ENCODE results near the gene KLHDC7A.

KLHDC7A gene

DNA sequence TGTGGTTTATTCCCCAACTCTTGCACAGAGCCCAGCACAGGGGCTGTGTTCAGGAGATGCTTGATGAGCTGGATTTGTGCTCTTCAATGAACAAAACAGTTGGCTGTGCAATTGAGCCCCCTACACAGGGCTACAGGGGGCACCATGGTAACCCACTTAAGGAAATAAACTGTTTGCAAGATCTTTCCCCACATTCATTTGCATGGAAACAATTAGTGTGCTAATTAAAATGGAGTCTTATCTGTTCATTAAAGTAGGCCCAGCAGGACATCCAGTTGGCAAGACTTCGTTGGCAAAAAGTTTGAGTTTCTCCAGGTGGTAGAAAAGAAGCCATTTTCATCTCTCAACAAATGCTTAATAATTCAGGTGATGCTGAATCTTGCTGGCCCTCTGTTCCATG is 15.3 kb downstream of the KLHDC7A start:
- in situ Hi-C loops (cut with MboI; ENCODE audit: low pct_unique_long_range_greater_than_20kb, low sequenced_read_pairs): no loop called here
- no peak for DNase-seq

DNA sequence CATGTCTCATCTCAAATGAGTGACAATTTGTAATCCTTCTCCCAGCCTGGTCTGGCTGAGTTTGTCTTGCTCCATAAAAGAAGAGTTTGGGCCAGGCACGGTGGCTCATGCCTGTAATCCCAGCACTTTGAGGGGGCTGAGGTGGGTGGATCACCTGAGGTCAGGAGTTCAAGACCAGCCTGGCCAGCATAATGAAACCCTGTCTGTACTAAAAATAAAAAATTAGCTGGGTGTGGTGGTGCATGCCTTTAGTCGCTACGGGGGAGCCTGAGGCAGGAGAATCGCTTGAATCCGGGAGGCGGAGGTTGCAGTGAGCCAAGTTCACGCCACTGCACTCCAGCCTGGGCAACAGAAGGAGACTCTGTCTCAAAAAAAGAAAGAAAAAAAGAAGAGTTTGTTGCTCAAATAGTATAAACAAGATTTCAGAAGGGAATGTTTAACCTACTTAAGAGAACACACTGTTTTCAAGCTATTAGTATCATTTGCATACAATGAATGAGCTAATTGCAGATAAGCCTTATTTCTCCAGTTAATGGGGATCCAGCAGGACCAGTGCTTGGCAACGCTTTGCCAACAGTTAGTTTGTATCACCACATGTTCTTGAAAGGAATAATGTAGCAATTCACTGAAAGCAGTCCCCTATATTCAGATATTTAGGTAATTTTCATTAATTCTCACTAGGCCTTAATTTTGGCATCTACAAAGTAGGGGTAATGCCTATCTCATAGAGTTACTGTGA is 15.9 kb downstream of the KLHDC7A start:
- no peak for DNase-seq
- in situ Hi-C loops (cut with MboI; ENCODE audit: low pct_unique_long_range_greater_than_20kb, low sequenced_read_pairs): no loop called here

DNA sequence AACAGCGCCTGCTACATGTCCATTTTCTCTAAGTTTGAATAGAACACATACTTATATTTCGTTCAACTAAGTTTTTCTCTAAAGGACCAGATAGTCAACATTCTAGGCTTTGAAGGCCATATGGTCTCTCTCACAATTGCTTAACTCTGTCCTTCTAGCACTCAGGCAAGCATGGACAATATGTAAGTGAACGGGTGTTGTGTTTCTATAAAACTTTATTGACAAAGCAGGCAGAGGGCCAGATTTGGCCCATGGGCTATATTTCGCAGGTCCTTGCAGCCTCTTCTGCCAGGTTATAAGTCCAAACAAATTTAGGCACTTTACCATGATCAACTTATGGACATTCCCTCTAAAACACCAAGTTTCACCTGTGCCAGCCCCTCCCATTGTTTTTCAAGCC is 21.1 kb downstream of the KLHDC7A start:
- in situ Hi-C loops (cut with MboI; ENCODE audit: low pct_unique_long_range_greater_than_20kb, low sequenced_read_pairs): no loop called here
- DNase-seq: no peak

DNA sequence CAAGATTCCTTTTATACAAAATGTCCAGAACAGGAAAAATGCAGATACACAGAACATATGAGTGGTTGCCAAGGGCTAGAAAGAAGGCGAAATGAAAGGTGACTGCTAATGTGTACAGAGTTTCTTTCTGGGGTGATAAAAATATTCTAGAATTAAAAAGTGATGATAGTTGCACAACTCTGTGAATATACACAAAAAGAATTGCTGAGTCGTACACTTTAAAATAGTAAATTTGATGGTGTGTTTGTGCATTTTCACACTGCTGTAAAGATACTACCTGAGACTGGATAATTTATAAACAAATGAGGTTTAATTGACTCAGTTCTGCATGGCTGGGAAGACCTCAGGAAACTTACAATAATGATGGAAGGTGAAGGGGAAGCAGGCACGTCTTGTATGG is 23.9 kb downstream of the KLHDC7A start:
- DNase-seq: no peak
- in situ Hi-C loops (cut with MboI; ENCODE audit: low pct_unique_long_range_greater_than_20kb, low sequenced_read_pairs): no loop called here

DNA sequence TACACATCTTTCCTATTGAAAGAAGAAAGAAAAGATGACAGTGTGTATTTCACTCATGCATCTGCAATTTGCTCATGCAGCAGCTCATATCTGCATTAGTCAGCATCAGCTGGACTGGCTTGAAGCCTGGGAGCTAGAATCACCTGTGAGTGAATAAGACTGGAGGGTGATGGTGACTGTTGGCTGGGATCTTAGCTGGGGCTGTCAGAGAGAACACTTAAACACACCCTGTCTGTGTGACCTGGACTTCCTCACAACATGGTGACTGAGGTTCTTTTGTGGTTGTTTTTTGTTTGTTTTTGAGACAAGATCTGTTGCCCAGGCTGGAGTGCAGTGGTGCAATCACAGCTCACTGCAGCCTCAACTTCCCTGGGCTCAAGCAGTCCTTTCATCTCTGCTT is 24.9 kb downstream of the KLHDC7A start:
- no peak for DNase-seq
- in situ Hi-C loops (cut with MboI; ENCODE audit: low pct_unique_long_range_greater_than_20kb, low sequenced_read_pairs): no loop called here

DNA sequence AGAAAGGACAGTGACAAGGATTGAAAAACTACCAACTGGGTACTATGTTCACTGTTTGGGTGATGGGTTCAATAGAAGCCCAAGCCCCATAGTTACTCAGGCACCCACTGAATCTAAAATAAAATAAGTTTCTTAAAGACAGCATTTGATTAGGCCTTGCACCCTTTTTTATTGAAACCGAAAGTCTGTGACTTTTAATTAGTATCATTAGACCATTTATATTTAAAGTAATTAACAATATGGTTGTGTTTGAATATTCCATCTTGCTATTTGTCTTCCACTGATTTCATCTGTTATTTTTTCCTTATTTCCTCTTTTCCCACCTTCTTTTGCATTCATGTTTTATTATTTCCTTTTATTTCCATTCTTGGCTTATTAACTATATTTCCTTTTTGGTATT is 27.4 kb downstream of the KLHDC7A start:
- DNase-seq: no peak
- in situ Hi-C loops (cut with MboI; ENCODE audit: low pct_unique_long_range_greater_than_20kb, low sequenced_read_pairs): no loop called here

DNA sequence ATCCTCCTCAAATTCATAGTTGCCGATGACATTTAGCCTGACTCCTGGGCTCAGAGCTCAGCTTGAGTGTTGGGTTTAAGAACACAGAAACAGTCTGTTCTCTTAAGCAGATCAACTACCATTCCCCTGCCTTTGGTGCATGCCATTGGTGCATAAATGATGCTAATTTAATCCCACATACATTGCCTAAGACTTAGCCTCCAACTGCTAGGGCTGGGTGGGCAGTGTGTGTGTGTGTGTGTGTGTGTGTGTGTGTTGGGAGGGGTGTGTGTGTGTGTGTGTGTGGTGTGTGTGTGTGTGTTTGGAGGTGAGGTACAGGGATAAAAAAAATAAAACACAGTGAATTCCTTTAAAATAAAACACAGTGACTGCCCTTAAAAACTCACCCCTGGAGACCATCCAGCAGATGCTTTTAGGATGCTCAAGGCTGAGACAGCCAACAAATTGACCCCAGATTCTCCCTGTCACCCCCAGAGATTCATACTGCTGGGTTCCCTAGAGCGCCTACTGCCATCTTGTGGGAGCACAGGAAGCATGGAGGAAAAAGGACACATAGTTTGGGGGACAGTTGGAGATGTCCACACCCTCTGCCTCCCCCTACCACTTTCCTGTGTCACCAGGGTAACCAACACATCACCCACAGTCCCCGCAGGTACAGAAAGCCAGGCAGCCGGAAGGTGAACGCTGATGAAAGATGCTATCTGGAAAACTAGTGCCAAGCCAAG is 30.6 kb downstream of the KLHDC7A start:
- no peak for DNase-seq
- in situ Hi-C loops (cut with MboI; ENCODE audit: low pct_unique_long_range_greater_than_20kb, low sequenced_read_pairs): no loop called here

DNA sequence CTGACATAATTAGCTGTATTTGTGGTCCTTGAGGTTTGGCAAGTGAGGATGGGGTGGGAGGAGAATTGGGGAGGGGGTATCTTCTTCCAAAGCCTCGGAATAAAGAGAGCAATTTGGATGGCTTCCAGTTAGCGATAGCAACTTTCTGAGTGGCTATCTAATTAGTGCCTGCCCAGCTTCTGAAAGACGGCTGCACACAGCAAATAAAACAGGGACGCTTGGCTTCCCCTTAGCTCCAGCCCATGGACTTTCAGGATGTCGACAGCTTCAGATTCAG is 31.1 kb downstream of the KLHDC7A start:
- DNase-seq: no peak
- in situ Hi-C loops (cut with MboI; ENCODE audit: low pct_unique_long_range_greater_than_20kb, low sequenced_read_pairs): no loop called here

DNA sequence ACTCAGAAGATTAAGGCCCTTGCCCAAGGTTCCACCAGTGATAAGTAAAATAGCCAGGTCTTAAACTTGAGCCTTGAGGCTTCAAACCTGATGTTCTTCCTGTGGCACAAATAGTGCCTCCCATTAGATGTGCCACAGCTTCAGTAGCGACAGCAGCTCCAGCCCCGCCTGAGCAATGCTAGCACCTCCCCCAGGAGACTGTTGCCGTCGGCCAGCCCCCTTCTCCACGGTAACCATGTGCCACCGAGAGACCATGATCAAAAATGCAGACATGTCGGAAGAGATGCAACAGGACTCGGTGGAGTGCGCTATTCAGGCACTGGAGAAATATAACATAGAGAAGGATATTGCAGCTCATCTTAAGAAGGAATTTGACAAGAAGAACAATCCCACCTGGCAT is 32.2 kb downstream of the KLHDC7A start:
- no peak for DNase-seq
- in situ Hi-C loops (cut with MboI; ENCODE audit: low pct_unique_long_range_greater_than_20kb, low sequenced_read_pairs): no loop called here

DNA sequence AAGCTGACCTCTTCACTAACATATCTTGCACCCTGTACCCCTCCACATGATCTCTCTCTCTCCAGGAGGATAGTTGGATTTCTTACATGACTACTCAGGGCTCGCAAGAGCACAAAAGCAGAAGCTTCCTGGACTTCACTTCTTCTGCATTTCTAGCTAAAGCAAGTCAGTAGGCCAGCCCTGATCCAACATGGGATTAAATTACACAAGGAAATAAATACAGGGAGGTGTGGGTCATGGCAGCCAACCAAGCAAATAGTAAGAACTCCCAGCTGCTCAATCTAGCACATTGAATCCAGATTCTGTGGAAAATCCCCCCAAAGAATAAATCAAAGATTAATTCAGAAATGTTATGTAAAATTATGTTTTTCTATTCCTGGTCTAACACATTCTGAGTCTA is 33.3 kb downstream of the KLHDC7A start:
- DNase-seq: no peak
- in situ Hi-C loops (cut with MboI; ENCODE audit: low pct_unique_long_range_greater_than_20kb, low sequenced_read_pairs): no loop called here

DNA sequence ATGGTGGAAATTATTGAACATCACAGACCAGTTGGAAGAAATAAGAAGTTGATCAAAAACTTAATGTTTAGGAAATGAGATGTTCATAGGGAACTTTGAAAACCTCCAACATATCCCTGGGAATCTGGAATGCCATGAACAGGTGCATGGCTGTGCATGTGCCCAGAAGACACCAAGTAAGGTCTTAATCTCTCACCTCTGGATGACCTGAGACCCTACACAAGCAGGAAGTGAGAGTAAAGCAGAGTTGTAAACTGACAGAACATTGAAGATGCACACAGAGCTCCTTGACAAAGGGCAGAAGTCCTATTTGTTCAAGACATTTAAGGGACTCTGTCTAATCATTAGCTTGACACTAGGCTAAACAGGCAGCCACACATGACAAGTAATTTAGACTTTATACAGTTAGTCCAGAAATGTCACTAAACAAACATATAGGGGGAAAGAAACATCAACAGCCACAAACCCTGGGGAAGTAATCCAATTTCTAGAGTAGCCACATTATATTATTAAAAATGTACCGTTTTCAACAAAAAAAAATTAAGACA is 34.5 kb downstream of the KLHDC7A start:
- no peak for DNase-seq
- in situ Hi-C loops (cut with MboI; ENCODE audit: low pct_unique_long_range_greater_than_20kb, low sequenced_read_pairs): no loop called here

DNA sequence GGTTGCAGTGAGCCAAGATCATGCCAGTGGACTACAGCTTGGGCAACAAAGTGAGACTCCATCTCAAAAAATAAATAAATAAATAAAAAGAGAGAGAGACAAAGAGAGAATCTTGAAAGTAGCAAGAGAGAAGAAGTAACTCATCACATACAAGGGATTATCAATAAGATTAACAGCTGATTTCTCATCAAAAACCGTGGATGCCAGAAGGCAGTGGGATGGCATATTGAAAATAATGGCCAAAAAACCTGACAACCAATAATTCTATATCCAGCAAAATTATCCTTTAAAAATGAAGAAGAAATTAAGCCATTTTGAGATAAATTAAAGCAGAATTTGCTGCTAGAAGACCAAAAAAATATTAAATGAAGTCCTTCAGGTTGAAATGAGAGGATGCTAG is 35.7 kb downstream of the KLHDC7A start:
- DNase-seq: no peak
- in situ Hi-C loops (cut with MboI; ENCODE audit: low pct_unique_long_range_greater_than_20kb, low sequenced_read_pairs): no loop called here

DNA sequence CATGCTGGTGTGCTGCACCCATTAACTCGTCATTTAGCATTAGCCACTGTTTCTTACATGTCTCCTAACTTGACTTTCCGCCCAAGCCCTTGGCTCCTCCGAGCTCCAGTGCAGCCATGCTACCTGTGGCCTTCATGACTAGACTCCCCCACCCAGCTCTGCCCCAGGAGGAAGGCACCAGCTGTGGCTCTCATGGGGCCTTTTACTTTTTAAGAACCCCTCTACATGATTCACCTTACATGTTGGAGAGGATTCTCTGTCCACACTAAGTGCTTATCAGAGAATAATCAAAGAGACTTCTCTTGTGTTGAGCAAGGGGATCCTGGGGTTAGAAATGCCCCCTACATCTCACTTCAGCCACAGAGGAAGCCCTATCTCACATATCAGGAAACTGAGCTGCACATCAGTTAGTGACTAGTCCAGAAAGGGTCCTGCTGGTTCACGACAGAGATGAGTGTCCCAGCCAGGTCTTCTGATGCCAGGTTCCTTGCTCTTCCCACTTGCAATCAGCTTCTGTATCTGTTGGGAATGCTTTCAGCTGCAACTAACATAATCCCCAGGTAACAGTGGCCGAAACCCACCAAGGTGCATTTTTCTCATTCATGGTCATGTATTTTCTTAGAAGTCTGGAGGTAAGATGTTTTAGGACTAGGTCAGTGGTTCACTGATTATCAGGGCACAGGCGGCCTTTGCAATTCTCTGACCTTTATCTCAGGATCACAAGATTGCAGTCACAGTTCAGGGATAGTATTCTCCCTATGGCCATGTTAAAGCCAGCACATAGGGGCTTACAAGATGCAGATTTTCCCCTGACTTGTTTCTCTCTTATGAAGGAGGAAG is 45.9 kb downstream of the KLHDC7A start:
- DNase-seq: no peak
- in situ Hi-C loops (cut with MboI; ENCODE audit: low pct_unique_long_range_greater_than_20kb, low sequenced_read_pairs): no loop called here

DNA sequence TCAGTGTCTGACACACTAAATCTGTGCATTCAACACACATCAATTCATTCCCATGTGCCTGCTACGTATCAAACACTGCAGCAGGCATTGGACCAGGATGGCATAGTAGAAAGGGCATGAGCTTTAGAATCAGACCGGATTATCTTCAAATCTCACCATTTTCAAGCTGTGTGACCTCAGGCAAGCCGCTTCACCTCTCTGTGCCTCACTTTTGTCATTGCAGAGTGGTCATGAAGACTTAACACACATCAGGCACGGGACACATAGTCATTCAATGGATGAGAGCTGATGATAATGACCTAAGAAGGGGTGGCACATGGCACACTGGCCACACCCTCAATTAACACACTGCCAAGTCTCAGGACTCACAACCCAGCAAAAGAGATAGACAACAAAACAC is 46.8 kb downstream of the KLHDC7A start:
- no peak for DNase-seq
- in situ Hi-C loops (cut with MboI; ENCODE audit: low pct_unique_long_range_greater_than_20kb, low sequenced_read_pairs): no loop called here

DNA sequence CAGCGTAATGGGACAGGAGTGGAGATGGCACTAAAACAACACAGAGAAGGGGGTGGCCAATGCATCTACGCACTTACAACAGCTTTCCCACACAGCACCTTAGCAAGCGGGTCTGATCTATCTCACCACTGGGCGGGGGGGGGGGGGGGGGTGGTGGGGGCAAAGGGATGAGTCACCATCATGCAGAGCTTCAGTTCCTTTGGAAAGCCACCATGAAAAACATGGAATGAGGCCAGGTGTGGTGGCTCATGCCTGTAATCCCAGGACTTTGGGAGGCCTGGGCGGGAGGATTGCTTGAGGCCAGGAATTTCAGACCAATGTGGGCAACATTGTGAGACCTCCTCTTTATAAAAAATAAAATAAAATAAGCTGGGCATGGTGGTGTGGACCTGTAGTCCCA is 47.2 kb downstream of the KLHDC7A start:
- DNase-seq: no peak
- in situ Hi-C loops (cut with MboI; ENCODE audit: low pct_unique_long_range_greater_than_20kb, low sequenced_read_pairs): no loop called here

DNA sequence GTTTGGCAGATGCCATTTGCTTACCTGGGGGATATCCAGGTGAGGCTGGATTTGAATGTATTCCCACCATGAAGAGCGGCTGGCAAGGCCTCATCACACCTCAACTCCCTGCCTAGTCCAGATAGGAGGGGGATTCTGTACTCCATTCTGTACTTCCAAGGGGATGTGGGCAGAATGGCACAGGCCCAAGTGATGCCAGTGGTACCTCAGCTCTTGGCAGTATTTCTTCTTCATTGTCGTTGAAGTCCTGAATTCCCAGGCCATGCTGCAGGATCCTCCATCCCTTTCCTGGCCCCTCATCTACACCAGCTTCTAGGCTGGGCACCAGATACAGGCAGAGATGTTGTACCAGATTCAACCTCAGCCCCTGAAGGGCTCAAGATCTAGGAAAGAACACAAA is 47.9 kb downstream of the KLHDC7A start:
- no peak for DNase-seq
- in situ Hi-C loops (cut with MboI; ENCODE audit: low pct_unique_long_range_greater_than_20kb, low sequenced_read_pairs): no loop called here

DNA sequence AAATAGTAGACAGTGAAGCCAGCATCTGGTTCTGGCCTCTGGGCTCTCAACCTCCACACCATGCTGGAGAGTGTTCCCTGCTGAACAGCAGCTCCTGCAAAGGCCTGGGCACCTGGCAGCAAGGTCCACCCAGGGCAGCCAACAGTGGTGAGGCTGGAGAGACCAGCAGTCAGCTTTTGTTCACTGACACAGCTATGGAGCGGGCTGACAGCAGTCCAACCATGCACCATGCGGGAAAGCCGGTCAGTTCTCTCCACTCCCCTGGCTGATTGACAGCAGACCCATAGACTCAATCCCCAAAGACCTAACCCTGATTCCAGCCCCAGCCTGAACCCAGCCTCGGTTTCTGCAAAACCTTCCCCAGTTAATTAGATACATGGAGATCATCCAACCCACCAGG is 49.0 kb downstream of the KLHDC7A start:
- DNase-seq: no peak

DNA sequence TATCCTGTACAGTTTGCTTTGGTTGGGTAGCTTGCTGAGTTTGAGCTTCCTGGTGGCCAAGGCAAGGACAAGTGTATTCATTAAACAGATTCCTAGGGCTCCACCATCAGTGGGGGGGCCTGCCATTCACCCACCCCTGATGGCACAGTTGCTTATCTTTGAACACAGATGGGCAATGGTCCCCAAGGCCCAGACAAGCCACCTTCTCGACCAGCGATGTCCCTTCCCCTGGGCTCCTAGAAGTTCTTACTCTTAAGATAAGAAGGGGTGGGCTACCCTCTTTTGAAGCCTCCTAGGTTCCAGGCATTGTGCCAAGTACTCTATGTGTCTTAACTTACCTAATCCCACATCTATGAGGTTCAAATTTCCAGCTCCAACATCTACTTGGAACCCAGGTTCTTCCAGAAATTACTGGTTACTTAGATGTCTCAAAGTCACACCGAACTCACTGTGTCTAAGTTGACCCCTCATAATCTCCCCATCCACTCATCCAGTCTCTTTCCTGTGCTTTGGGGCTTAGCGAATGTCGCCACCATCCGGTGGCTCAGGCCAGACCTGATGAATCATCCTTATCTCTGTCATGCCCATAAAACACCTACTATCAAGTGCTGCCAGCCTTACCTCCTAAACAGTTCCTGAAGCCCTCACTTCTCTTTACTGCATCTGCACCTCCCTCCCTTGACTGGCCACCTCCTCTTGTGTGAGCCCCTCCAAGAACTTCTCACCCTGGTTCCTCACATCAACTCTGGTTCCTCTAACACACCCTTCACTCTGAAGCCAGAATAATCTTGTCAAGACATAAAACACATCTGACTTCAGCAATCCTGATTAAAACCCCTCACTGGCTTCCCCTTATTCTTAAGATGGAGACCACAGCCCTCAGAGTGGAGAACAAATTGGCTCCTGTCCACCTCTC is 50.1 kb downstream of the KLHDC7A start:
- in situ Hi-C loops (cut with MboI; ENCODE audit: low pct_unique_long_range_greater_than_20kb, low sequenced_read_pairs): no loop called here
- peak; percentile 7 for DNase-seq

More for the DNA sequence above, 49.0 kb downstream of the KLHDC7A start:
- in situ Hi-C loops (cut with MboI; ENCODE audit: low pct_unique_long_range_greater_than_20kb, low sequenced_read_pairs): no loop called here

DNA sequence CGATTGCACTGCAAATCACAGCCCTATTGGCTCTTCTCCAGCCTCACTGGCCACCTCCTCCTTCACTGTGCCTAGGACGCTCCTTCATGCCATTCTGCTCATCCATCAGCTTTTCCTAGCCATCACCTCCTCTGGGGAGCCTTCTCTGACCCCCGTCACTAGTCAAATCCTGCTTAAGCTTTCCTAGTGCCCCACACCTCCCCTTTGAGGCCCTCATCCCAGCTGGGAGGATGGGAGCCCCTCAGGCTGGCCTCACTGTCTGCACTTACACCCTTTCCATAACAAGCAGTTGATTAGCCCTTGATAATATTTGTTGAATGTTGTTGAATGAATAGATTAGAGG is 50.7 kb downstream of the KLHDC7A start:
- no peak for DNase-seq
- in situ Hi-C loops (cut with MboI; ENCODE audit: low pct_unique_long_range_greater_than_20kb, low sequenced_read_pairs): no loop called here

Measured in KBM-7 (cell line).